Measurements from ENCODE around the gene NHSL1.

Gene NHSL1

GRCh38 chr6:138480279-138480949 is 18.9 kb downstream of the NHSL1 start:
- H3K4me3 ChIP-seq (ENCODE audit: low read depth, low read length) = no peak overlapping the region
- TF ChIP-seq, protein P1, sequence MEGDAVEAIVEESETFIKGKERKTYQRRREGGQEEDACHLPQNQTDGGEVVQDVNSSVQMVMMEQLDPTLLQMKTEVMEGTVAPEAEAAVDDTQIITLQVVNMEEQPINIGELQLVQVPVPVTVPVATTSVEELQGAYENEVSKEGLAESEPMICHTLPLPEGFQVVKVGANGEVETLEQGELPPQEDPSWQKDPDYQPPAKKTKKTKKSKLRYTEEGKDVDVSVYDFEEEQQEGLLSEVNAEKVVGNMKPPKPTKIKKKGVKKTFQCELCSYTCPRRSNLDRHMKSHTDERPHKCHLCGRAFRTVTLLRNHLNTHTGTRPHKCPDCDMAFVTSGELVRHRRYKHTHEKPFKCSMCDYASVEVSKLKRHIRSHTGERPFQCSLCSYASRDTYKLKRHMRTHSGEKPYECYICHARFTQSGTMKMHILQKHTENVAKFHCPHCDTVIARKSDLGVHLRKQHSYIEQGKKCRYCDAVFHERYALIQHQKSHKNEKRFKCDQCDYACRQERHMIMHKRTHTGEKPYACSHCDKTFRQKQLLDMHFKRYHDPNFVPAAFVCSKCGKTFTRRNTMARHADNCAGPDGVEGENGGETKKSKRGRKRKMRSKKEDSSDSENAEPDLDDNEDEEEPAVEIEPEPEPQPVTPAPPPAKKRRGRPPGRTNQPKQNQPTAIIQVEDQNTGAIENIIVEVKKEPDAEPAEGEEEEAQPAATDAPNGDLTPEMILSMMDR (IDR thresholded peaks at IDR 0.05; ENCODE audit: borderline replicate concordance, insufficient read depth, low read depth, low read length) = no peak

GRCh38 chr6:138477913-138478539 is 21.3 kb downstream of the NHSL1 start:
- no peak overlapping the region for H3K4me3 ChIP-seq (ENCODE audit: low read depth, low read length)
- TF ChIP-seq, protein P1 (IDR thresholded peaks at IDR 0.05; ENCODE audit: borderline replicate concordance, insufficient read depth, low read depth, low read length) = no peak

GRCh38 chr6:138476116-138476515 is 23.2 kb downstream of the NHSL1 start:
- no peak overlapping the region for H3K4me3 ChIP-seq (ENCODE audit: low read depth, low read length)

GRCh38 chr6:138473144-138473543 is 26.1 kb downstream of the NHSL1 start:
- no peak overlapping the region for H3K4me3 ChIP-seq (ENCODE audit: low read depth, low read length)
- TF ChIP-seq, protein P1 (IDR thresholded peaks at IDR 0.05; ENCODE audit: borderline replicate concordance, insufficient read depth, low read depth, low read length) = no peak

More at GRCh38 chr6:138476116-138476515, 23.2 kb downstream of the NHSL1 start:
- TF ChIP-seq, protein P1 (IDR thresholded peaks at IDR 0.05; ENCODE audit: borderline replicate concordance, insufficient read depth, low read depth, low read length) = no peak

DNA sequence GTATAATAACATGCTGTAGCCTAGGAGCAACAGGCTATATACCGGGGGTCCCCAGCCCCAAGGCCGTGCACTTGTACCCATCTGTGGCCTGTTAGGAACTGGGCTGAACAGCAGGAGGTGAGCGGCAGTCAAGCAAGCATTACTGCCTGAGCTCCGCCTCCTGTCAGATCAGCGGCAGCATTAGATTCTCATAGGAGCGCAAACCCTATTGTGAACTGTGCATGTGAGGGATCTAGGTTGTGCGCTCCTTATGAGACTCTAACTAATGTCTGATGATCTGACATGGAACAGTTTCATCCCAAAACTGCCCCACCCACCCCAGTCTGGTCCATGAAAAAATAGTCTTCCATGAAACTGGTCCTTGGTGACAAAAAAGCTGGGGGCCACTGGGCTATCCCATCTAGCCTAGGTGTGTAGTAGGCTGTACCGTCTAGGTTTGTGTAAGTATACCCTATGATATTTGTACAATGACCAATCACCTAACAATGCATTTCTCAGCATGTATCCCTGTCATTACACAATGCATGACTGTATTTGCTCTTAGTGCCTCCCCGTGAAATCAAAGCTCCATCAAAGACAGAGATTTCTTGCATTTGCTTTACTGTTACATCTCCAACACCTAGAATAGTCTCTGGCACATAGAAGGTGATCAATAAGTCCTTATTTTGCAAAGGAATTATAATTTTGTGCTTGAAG is 30.8 kb downstream of the NHSL1 start:
- H3K4me3 ChIP-seq (ENCODE audit: low read depth, low read length) = no peak overlapping the region
- TF ChIP-seq, protein P1 (IDR thresholded peaks at IDR 0.05; ENCODE audit: borderline replicate concordance, insufficient read depth, low read depth, low read length) = no peak

DNA sequence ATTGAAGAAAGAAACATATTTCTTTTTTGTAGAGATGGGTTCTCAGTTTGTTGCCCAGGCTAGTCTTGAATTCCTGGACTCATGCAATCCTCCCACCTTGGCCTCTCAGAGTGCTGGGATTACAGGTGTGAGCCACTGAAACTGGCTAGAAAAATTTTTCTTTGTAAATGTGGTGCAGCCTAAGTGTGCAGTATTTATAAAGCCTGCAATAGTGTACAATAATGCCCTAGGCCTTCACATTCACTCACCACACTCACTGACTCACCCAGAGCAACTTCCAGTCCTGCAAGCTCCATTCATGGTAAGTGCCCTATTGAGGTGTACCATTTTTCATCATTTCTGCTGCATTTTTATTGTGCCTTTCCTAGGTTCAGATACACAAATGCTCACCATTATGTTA is 31.4 kb downstream of the NHSL1 start:
- TF ChIP-seq, protein P1 (IDR thresholded peaks at IDR 0.05; ENCODE audit: borderline replicate concordance, insufficient read depth, low read depth, low read length) = no peak

More for the DNA sequence above, 31.4 kb downstream of the NHSL1 start:
- no peak overlapping the region for H3K4me3 ChIP-seq (ENCODE audit: low read depth, low read length)
